HG02852 (cell line): ENCODE results near the gene ATG7.
"Not testable (repeated sequence)": the region's sequence is repeated elsewhere in the genome, so short reads cannot be mapped to it uniquely, and the experiment has no call there.

Experiments used
- ATAC-seq: cut with Tn5 transposase; IDR thresholded peaks from one replicate; pipeline ENCODE4 v1.9.1; 2021; ENCODE audit warnings: mild to moderate bottlenecking, moderate library complexity; ENCODE audit not compliant: unreplicated experiment

The ATG7 gene

DNA sequence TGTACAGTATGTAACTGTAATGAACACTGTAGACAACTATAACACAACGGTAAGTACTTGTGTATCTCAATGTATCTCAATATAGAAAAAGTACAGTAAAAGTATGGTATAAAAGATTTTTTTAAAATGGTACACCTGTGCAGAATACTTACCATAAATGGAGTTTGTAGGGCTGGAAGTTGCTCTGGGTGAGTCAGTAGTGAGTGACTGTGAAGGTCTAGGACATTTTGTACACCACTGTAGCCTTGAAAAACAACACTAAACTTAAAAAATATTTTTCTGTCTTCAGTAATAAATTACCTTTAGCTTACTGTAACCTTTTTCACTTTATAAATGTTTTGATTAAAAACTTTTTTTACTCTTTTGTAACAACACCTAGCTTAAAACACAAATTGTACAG is 142.9 kb downstream of the ATG7 start:
- no peak for ATAC-seq

DNA sequence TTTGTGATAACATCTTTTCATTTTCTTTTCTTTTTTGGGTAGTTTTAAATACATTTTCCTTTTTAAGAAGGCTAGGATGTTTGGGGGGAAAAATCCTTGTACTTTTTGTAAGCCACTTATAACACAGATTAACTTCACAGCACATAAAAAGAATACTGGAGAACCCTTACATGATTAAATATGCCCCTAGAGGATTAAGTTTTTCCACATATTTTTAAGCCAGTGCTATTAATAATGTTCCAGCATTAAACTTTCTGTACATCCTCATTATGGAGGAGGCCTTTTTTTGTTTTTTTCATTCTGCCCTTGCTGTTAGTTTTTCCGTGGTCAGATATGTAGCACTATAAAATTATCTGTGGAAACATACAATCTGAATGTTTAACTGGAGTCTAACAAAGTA is 147.9 kb downstream of the ATG7 start:
- no peak for ATAC-seq

DNA sequence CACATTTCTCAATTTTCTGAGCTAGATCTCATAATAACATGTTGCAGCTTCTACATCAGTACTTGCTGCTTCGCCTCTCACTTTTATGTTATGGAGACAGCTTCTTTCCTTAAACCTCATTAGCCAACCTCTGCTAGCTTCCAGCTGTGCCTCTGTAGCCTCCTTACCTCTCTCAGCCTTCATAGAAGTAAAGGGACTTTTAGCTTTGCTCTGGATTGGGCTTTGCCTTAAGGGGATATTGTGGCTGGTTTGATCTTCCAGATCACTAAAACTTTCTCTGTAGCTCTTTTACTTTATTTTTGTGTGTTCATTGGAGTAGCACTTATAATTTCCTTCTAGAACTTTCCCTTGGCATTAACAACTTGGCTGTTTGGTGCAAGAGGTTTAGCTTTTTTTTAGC is 150.1 kb downstream of the ATG7 start:
- no peak for ATAC-seq

- no peak for ATAC-seq
These were observed 151.7 kb downstream of the ATG7 start for GRCh38 chr3:11423868-11424267.

DNA sequence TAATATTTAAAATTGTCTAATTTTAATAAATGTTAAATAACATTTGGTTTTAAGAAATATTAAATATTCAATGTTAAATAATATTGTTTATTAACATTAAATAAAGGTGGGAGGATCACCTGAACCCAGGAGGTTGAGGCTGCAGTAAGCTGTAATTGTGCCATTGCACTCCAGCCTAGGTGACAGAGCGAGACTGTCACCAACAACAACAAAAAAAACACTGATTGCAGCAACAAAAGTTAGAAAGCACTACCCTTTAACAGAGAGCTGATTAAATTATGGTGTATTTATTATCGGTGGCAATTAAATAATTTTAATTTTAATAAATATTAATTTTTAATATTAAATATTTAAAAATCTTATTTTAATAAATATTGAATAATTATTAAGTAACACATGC is 152.1 kb downstream of the ATG7 start:
- ATAC-seq, result no peak

DNA sequence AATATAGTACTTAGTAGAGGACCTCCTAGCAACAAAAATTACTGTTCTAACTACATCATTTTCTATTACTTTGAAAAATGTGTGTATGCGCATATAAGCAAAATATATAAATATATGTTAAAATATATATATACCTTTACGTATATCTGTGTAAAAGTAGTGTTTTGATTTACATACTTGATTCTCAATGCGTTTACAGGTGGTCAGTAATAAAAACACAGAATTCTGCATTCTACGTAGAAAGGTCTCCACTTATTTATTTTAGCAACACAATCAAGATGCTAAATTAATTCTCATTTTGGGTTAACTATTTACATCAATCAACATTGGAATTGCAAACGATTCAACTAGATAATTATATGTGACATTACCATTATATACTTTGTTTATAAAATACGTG is 158.0 kb downstream of the ATG7 start:
- no peak for ATAC-seq

DNA sequence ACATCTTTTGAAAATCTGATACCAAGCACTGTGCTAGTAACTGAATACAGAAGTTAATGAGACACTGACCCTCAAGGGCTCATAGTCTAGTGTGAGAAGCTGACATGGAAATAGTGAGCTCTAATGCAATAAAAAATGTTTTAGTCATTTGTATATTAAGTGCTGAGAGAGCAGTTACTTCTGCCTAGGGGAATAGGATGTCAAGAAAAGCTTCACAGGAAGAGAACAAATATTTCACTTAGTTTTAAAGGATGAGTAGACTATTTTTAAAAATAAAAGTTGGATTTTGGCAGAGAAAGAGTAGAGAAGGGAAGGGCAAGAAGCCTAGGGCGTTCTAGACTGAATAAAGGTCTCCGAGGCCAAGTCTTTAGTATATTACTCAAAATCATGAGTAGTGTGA is 158.4 kb downstream of the ATG7 start:
- ATAC-seq, result no peak

GRCh38 chr3:11431319-11431718 is 159.1 kb downstream of the ATG7 start:
- ATAC-seq, result no peak

GRCh38 chr3:11434017-11434526 is 161.9 kb downstream of the ATG7 start:
- no peak for ATAC-seq

- ATAC-seq, result no peak
These were observed 162.4 kb downstream of the ATG7 start for GRCh38 chr3:11434563-11435096.

DNA sequence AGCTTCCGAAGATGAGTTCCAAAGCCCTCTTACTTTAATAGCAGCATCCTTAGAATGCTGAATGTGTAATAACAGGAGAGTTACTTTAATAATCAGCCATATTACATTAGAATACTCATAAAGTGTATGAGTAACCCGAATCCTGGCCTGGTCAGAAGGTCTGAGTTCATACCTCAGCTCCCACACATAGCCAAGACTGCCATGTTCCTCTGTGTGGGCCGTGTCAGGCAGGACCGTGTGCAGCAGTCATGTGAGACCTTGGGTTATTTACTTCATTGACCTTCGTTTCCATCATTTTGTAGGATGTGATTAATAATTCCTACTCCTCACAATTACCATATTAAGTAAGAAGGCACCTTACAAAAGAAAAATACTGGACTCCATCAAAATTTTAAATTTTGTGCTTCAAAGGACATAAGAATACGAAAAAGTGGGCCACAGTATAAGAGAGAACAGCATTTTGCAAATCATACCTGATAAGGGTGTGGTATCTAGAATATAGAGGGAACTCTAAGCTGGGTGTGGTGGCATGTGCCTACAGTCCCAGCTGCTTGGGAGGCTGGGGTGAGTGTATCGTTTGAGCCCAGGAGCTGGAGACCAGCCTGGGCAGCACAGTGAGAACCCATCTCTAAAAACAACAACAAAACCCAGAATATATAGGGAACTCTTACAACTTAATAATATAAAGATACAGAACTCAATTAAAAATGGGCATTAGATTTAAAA is 163.4 kb downstream of the ATG7 start:
- ATAC-seq, result no peak

- ATAC-seq, result no peak
These were observed 164.6 kb downstream of the ATG7 start for GRCh38 chr3:11436775-11437174.

DNA sequence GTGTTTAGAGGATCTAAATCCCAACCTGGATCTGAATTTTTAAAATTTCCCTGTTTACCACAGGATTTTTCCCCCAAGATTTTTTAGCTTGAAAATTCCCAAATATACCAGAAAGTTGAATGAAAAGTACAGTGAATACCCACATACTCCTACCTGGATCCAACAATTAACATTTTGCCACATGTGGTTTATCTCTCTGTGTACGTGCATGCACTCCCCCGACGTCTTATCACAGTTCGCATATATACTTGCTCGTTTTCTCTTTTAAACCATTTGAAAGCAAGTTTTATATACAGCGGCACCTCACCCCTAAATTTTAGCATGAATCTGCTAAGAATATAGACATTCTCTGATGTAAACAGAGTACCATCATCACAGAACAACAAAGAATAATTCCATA is 165.3 kb downstream of the ATG7 start:
- ATAC-seq, result no peak

GRCh38 chr3:11438646-11439045 is 166.4 kb downstream of the ATG7 start:
- no peak for ATAC-seq

DNA sequence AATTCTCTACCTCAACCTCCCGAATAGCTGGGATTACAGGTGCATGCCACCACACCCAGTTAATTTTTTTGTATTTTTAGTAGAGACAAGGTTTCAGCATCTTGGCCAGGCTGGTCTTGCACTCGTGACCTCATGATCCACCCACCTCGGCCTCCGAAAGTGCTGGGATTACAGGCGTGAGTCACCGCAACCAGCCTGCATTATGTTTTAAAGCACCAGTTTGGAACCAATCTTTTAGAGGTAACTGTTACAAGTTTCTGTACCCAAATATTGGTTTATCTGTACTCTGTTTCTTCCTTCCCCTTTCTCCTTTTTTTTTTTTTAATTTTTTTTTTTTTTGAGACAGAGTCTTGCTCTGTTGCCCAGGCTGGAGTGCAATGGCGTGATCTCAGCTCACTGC is 169.1 kb downstream of the ATG7 start:
- not testable (repeated sequence) for ATAC-seq

- no peak for ATAC-seq
These were observed 172.2 kb downstream of the ATG7 start for GRCh38 chr3:11444404-11444803.

DNA sequence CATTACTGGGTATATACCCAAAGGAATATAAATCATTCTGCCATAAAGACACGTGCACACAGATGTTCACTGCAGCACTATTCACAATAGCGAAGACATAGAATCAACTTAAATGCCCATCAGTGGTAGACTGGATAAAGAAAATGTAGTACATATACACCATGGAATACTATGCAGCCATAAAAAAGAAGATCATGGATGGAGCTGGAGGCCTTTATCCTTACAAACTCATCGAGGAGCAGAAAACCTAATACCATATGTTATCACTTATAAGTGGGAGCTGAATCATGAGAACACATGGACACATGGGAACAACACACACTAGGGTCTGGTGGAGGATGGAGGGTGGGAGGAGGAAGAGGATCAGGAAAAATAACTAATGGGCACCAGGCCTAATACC is 173.0 kb downstream of the ATG7 start:
- not testable (repeated sequence) for ATAC-seq

GRCh38 chr3:11445883-11446282 is 173.7 kb downstream of the ATG7 start:
- ATAC-seq, result no peak

DNA sequence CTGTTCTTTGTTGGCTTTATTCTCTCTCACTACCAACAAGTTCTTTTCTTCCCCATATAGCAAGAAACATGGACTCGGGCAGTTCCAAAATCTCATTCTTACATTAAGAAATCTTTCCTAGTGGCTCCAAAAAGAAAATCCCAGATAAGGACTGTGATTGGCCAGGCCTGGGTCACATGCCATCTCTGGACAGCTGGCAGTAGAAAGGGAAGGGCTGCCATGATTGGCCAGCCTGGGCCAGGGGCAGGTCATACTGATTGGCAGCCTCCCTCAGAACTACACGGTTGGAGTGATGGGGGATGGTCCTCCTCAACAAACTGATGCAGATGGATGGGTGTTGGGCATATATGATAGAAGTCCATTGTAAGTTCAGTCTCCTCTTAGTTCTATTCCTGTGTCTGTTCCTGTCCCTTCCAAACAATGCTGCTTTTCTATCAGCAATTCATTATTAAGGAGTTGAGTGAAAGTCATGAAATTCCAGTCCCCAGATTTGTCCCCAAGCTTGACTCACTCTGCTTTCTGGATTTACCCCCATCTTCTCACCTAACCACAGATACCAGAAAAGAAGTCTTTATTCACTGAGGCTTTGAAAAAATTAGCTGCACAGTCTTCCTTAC is 175.5 kb downstream of the ATG7 start:
- no peak for ATAC-seq

DNA sequence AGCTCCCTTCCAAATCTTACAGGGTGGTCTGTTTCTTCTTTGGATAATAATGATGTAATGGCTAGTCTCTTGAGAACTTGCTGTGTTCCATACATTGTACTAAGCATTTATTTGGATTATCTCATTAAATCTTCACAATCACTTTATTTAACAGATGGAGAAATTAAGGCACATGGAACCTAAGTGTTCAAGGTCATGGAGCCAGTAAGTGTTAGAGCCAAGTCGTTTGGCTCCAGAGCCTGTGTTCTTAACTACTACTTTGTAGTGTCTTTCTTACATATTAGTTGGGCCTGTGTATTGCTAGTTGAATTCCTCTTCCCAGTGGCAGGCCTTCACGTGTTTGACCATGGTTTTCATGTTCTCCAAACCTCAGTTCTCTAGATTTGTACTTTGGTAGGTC is 177.8 kb downstream of the ATG7 start:
- no peak for ATAC-seq

DNA sequence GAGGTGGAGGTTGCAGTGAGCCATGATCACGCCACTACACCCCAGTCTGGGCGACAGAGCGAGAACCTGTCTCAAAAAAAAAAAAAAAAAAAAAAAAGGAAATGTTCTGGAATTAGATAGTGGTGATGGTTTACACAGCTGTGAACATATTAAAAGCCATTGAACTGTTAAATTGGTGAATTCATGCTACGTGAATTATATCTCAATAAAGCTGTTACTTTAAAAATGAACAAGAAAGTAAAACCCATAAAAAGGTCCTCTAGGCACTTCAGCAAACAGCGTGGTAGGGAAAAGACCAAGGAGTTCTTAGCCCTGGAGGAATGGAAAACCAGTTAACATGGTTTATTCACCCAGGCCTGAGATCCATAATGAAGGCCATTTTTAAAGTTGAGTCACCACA is 180.1 kb downstream of the ATG7 start:
- no peak for ATAC-seq
